Gastrocnemius medialis (tissue), 4 donors: Measurements from ENCODE around the gene SLC1A3.
"Not testable (repeated sequence)": the region's sequence is repeated elsewhere in the genome, so short reads cannot be mapped to it uniquely, and the experiment has no call there.

ENCODE experiments used
- CTCF ChIP-seq, 5 experiments: fragments of 450-650 bp in 3 of 5; fragments of 200-600 bp in 2 of 5; sonication (generic) in 2 of 5; IDR thresholded peaks in 4 of 5; conservative IDR thresholded peaks in 1 of 5; 1 replicate in 4 of 5; 2 replicates in 1 of 5; pipeline ENCODE4 v1.5.1; 2016 to 2019; ENCODE audit warnings: antibody characterized with exemption in 5 of 5, mild to moderate bottlenecking in 3 of 5, moderate library complexity in 3 of 5
- POLR2A ChIP-seq, 2 donors: fragments of 450-650 bp; IDR thresholded peaks; one replicate each; pipeline ENCODE4 v1.6.1; 2017; ENCODE audit warnings: antibody characterized with exemption in 2 of 2, mild to moderate bottlenecking in 2 of 2, moderate library complexity in 2 of 2

GRCh38 chr5:36579858-36580257, 26.5 kb upstream of the SLC1A3 start:
- TF ChIP-seq POLR2A (IDR thresholded peaks at IDR 0.05); CTCF (IDR thresholded peaks at IDR 0.05 in 4 of 5, conservative IDR thresholded peaks at IDR 0.05 in 1 of 5): not testable (repeated sequence)
